Activated naive CD8-positive, alpha-beta T cell treated with anti-CD3 and anti-CD28 coated beads, Interleukin-2, amount 50 U/mL, for 16 hours (primary cell): ENCODE data around the gene BCL3.
"Not testable (repeated sequence)": the region's sequence is repeated elsewhere in the genome, so short reads cannot be mapped to it uniquely, and the experiment has no call there.

Source experiments
- DNase-seq: peaks from one replicate; pipeline ENCODE4 v3.0.0-alpha.2; 2020; ENCODE audit warnings: low read depth, low spot score

Gene BCL3

GRCh38 chr19:44748426-44749254 lies at the start of gene BCL3:
BCL3 (plus strand) TSS chr19:44748708; CDS start chr19:44748791, 83 bp downstream.
- DNase-seq = no peak

- DNase-seq = no peak
Observed at GRCh38 chr19:44700547-44700946, 48.0 kb upstream of the BCL3 start.

GRCh38 chr19:44701228-44701627 lies 47.3 kb upstream of the BCL3 start:
- DNase-seq = no peak

- DNase-seq = no peak
Observed at GRCh38 chr19:44702551-44703176, 45.8 kb upstream of the BCL3 start.

GRCh38 chr19:44703336-44704078 lies 45.0 kb upstream of the BCL3 start:
- no peak for DNase-seq

- DNase-seq = no peak
Observed at GRCh38 chr19:44704982-44705381, 43.5 kb upstream of the BCL3 start.

- no peak for DNase-seq
Observed at GRCh38 chr19:44705502-44706010, 43.0 kb upstream of the BCL3 start.

- DNase-seq = no peak
Observed at GRCh38 chr19:44706506-44707236, 41.8 kb upstream of the BCL3 start.

- DNase-seq = no peak
Observed at GRCh38 chr19:44707794-44708193, 40.7 kb upstream of the BCL3 start.

- no peak for DNase-seq
Observed at GRCh38 chr19:44708940-44709339, 39.6 kb upstream of the BCL3 start.

- not testable (repeated sequence) for DNase-seq
Observed at GRCh38 chr19:44709434-44710266, 38.9 kb upstream of the BCL3 start.

GRCh38 chr19:44710483-44710882 lies 38.0 kb upstream of the BCL3 start:
- DNase-seq = no peak

- DNase-seq = no peak
Observed at GRCh38 chr19:44712864-44713515, 35.5 kb upstream of the BCL3 start.

- no peak for DNase-seq
Observed at GRCh38 chr19:44714597-44715169, 33.8 kb upstream of the BCL3 start.

GRCh38 chr19:44717603-44718002 lies 30.9 kb upstream of the BCL3 start:
- no peak for DNase-seq

- no peak for DNase-seq
Observed at GRCh38 chr19:44718441-44719261, 29.9 kb upstream of the BCL3 start.

GRCh38 chr19:44719262-44719701 lies 29.2 kb upstream of the BCL3 start:
- no peak for DNase-seq

GRCh38 chr19:44720396-44720795 lies 28.1 kb upstream of the BCL3 start:
- not testable (repeated sequence) for DNase-seq

GRCh38 chr19:44720945-44721344 lies 27.6 kb upstream of the BCL3 start:
- no peak for DNase-seq
